GM19463 (cell line): ENCODE data around the gene FES.
A peak's percentile ranks its signal among the peaks of the same experiment; 100 is the strongest.
"Not testable (repeated sequence)": the region's sequence is repeated elsewhere in the genome, so short reads cannot be mapped to it uniquely, and the experiment has no call there.

Source experiments
- ATAC-seq: cut with Tn5 transposase; IDR thresholded peaks from one replicate; pipeline ENCODE4 v1.9.1; 2021; ENCODE audit warnings: mild to moderate bottlenecking, moderate library complexity; ENCODE audit not compliant: unreplicated experiment

The FES gene

GRCh38 chr15:90907838-90908507 lies 23.7 kb downstream of the FES start:
- ATAC-seq, result no peak

- ATAC-seq, result not testable (repeated sequence)
Measured at GRCh38 chr15:90909449-90909848, 25.1 kb downstream of the FES start.

GRCh38 chr15:90909976-90910375 lies 25.7 kb downstream of the FES start:
- no peak for ATAC-seq

GRCh38 chr15:90910441-90911301 lies 26.4 kb downstream of the FES start:
- ATAC-seq, result no peak

GRCh38 chr15:90911302-90911623 lies 27.0 kb downstream of the FES start:
- no peak for ATAC-seq

GRCh38 chr15:90911906-90912769 lies 27.8 kb downstream of the FES start:
- no peak for ATAC-seq

GRCh38 chr15:90912770-90913075 lies 28.4 kb downstream of the FES start:
- no peak for ATAC-seq

- no peak for ATAC-seq
Measured at GRCh38 chr15:90913398-90913944, 29.2 kb downstream of the FES start.

- no peak for ATAC-seq
Measured at GRCh38 chr15:90914305-90915080, 30.2 kb downstream of the FES start.

- ATAC-seq, result no peak
Measured at GRCh38 chr15:90915216-90915807, 31.0 kb downstream of the FES start.

- no peak for ATAC-seq
Measured at GRCh38 chr15:90915808-90916440, 31.6 kb downstream of the FES start.

- ATAC-seq, result no peak
Measured at GRCh38 chr15:90916461-90916860, 32.2 kb downstream of the FES start.

- ATAC-seq, result no peak
Measured at GRCh38 chr15:90917569-90917968, 33.3 kb downstream of the FES start.

- ATAC-seq, result no peak
Measured at GRCh38 chr15:90918034-90918788, 33.9 kb downstream of the FES start.

GRCh38 chr15:90918835-90919234 lies 34.5 kb downstream of the FES start:
- ATAC-seq, result no peak

GRCh38 chr15:90921887-90922286 lies 37.6 kb downstream of the FES start:
- ATAC-seq, result no peak

GRCh38 chr15:90922712-90923322 lies 38.5 kb downstream of the FES start:
- ATAC-seq, result peak; percentile 90

GRCh38 chr15:90924375-90924774 lies 40.1 kb downstream of the FES start:
- peak; percentile 64 for ATAC-seq

- not testable (repeated sequence) for ATAC-seq
Measured at GRCh38 chr15:90926766-90927165, 42.5 kb downstream of the FES start.
